HL-60 (cell line): ENCODE data around the gene EPB42.

ENCODE experiments used
- DNase-seq, 2 experiments: peaks; one replicate each; pipeline ENCODE4 v3.0.0-alpha.2; 2010 to 2020; ENCODE audit warnings: low read depth in 1 of 2, low spot score in 1 of 2
- H3K27ac ChIP-seq: fragments of 250-450 bp; sonication (Bioruptor Pico); replicated peaks from 2 replicates; pipeline ENCODE4 v1.5.1; 2020; ENCODE audit warnings: mild to moderate bottlenecking, moderate library complexity
- H3K27me3 ChIP-seq: fragments of 250-450 bp; sonication (Bioruptor Pico); 2 replicates; pipeline ENCODE4 v1.5.1; 2021; ENCODE audit warnings: mild to moderate bottlenecking, moderate library complexity; ENCODE audit not compliant: insufficient read depth, poor library complexity, severe bottlenecking
- H3K4me3 ChIP-seq: replicated peaks from 2 replicates; pipeline ENCODE4 v1.5.1; 2011; ENCODE audit warnings: mild to moderate bottlenecking, control low read depth, low read length; ENCODE audit not compliant: insufficient read depth
- GABPA ChIP-seq: IDR thresholded peaks from 2 replicates; pipeline ENCODE4 v1.6.1; 2012; ENCODE audit warnings: low read depth
- POLR2AphosphoS5 ChIP-seq: IDR thresholded peaks from 2 replicates; pipeline ENCODE4 v1.6.1; 2012; ENCODE audit warnings: low read depth
- REST ChIP-seq: IDR thresholded peaks from 2 replicates; pipeline ENCODE4 v1.6.1; 2012; ENCODE audit warnings: low read depth; ENCODE audit not compliant: insufficient replicate concordance
- SPI1 ChIP-seq: IDR thresholded peaks from 2 replicates; pipeline ENCODE4 v1.6.1; 2012; ENCODE audit warnings: low read depth, mild to moderate bottlenecking, borderline replicate concordance
- TF ChIP-seq, protein P1 (sequence below): IDR thresholded peaks from one replicate; pipeline ENCODE4 v1.5.1; 2011; ENCODE audit warnings: low read length, control low read depth, inconsistent platforms; ENCODE audit not compliant: insufficient read depth

The EPB42 gene

GRCh38 chr15:43251185-43251870, 30.5 kb upstream of the EPB42 start:
- no peak for TF ChIP-seq REST
- TF ChIP-seq, protein P1, sequence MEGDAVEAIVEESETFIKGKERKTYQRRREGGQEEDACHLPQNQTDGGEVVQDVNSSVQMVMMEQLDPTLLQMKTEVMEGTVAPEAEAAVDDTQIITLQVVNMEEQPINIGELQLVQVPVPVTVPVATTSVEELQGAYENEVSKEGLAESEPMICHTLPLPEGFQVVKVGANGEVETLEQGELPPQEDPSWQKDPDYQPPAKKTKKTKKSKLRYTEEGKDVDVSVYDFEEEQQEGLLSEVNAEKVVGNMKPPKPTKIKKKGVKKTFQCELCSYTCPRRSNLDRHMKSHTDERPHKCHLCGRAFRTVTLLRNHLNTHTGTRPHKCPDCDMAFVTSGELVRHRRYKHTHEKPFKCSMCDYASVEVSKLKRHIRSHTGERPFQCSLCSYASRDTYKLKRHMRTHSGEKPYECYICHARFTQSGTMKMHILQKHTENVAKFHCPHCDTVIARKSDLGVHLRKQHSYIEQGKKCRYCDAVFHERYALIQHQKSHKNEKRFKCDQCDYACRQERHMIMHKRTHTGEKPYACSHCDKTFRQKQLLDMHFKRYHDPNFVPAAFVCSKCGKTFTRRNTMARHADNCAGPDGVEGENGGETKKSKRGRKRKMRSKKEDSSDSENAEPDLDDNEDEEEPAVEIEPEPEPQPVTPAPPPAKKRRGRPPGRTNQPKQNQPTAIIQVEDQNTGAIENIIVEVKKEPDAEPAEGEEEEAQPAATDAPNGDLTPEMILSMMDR: no peak
- TF ChIP-seq SPI1: no peak
- no peak for TF ChIP-seq GABPA
- no peak for TF ChIP-seq POLR2AphosphoS5
- H3K27ac ChIP-seq: peak overlapping the region; percentile 87
- peak in 1 of 2 experiments; percentile 47 for DNase-seq
- H3K4me3 ChIP-seq: no peak overlapping the region
- no peaks in the 10 kb centered on the region for H3K27me3 ChIP-seq

- peak overlapping the region; percentile 87 for H3K27ac ChIP-seq
These were observed 30.0 kb upstream of the EPB42 start for GRCh38 chr15:43250785-43251184.

DNA sequence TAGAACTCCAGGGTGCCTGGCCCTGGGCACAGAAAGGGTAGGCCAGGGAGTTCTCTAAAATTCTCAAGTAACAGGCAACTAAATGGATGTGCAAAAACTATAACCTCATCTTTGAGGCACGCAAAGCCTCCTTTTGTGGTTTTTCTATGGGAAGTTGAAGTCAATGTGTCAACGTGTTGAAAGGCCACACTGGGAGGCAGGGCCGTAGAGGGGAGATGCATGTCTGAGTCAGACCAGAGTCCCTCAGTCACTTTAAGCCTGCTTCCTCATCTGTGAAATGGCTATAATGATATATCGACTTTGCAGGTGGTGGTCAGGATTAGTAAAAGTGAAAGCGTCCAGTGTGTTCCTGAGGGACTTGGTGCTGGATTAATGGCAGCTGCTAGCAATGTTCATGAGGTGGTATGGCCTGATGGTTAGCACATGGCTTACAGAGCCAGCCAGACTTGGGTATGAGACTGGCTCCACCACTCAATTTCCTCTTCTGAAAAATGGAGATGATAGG, 28.9 kb upstream of the EPB42 start:
- Histone ChIP-seq H3K27me3 (no peaks in the 10 kb centered on the region), H3K4me3 (no peak overlapping the region), H3K27ac (peak overlapping the region; percentile 87)
- TF ChIP-seq REST: no peak
- peak; percentile 94 for TF ChIP-seq POLR2AphosphoS5
- peak; percentile 80; the same call in 1 of the 2 replicates for TF ChIP-seq SPI1
- TF ChIP-seq, protein P1: no peak
- DNase-seq: peak; percentile 75 to 97

More at GRCh38 chr15:43250785-43251184, 30.0 kb upstream of the EPB42 start:
- Histone ChIP-seq H3K4me3 (no peak overlapping the region), H3K27me3 (no peaks in the 10 kb centered on the region)
- DNase-seq: no peak
- TF ChIP-seq REST: no peak
- TF ChIP-seq POLR2AphosphoS5: no peak
- TF ChIP-seq SPI1: no peak
- no peak for TF ChIP-seq GABPA
- TF ChIP-seq, protein P1: no peak
